Large intestine (tissue), 3 donors: ENCODE measurements around the gene GRID1. TPM values are rescaled to one million over a fixed set of nuclear protein-coding genes. Genes with fewer than 3 reads are reported as not detected.
A peak's percentile ranks its signal among the peaks of the same experiment; 100 is the strongest.

Experiments used
- DNase-seq, 2 donors: peaks; one replicate each; pipeline versions ENCODE4 v3.0.0 to v3.0.0-alpha.2; 2013
- H3K27ac ChIP-seq: one replicate; pipeline ENCODE4 v1.5.1; 2013; ENCODE audit warnings: low read length
- H3K27me3 ChIP-seq: 2 replicates; pipeline ENCODE4 v1.6.1; 2013; ENCODE audit warnings: low read length; ENCODE audit not compliant: control insufficient read depth, insufficient read depth
- H3K36me3 ChIP-seq: 2 replicates; pipeline ENCODE4 v1.6.1; 2013; ENCODE audit warnings: low read length; ENCODE audit not compliant: control insufficient read depth, insufficient read depth
- H3K4me1 ChIP-seq: one replicate; pipeline ENCODE4 v1.6.1; 2013; ENCODE audit warnings: low read length; ENCODE audit not compliant: control insufficient read depth, insufficient read depth
- H3K4me3 ChIP-seq: one replicate; pipeline ENCODE4 v1.5.1; 2013; ENCODE audit warnings: low read length
- H3K9me3 ChIP-seq: one replicate; pipeline ENCODE4 v1.6.1; 2013; ENCODE audit warnings: mild to moderate bottlenecking, low read depth, low read length, moderate library complexity; ENCODE audit not compliant: control insufficient read depth
- WGBS: methylation state at CpG from one replicate; pipeline ENCODE4 v1.1.5; 2013; ENCODE audit warnings: low lambda C conversion rate; ENCODE audit not compliant: insufficient coverage; 5-methylcytosine and 5-hydroxymethylcytosine counted together
- polyA plus RNA-seq: library from polyadenylated mRNA; unstranded; fragments of 120-200 nt; gene quantifications from one replicate; pipeline ENCODE4 v1.2.1, GENCODE V29; 2013

GRID1 gene
- polyA plus RNA-seq, 1 donor: 1.7 TPM

- WGBS: no CpG with 5 or more reads among the region's 6 CpGs
- Histone ChIP-seq H3K27ac (no peak overlapping the region), H3K27me3 (no peaks in the 10 kb centered on the region), H3K9me3 (no peaks in the 10 kb centered on the region), H3K36me3 (no peaks in the 10 kb centered on the region), H3K4me1 (no peaks in the 10 kb centered on the region), H3K4me3 (no peak overlapping the region)
- no peak for DNase-seq
Observed at GRCh38 chr10:86107131-86107530, 259.5 kb downstream of the GRID1 start.

- no peaks in the 10 kb centered on the region for H3K27me3 ChIP-seq
- no peak for DNase-seq
- no peaks in the 10 kb centered on the region for H3K4me1 ChIP-seq
- H3K9me3 ChIP-seq: no peaks in the 10 kb centered on the region
- H3K4me3 ChIP-seq: no peak overlapping the region
- WGBS: 95% methylated on average over 4 of the region's 8 CpGs
- H3K36me3 ChIP-seq: no peaks in the 10 kb centered on the region
- no peak overlapping the region for H3K27ac ChIP-seq
Observed at GRCh38 chr10:86106616-86107015, 260.0 kb downstream of the GRID1 start.

- H3K4me3 ChIP-seq: no peak overlapping the region
- WGBS: no CpG with 5 or more reads among the region's 4 CpGs
- no peaks in the 10 kb centered on the region for H3K36me3 ChIP-seq
Observed at GRCh38 chr10:86105640-86106039, 261.0 kb downstream of the GRID1 start.

GRCh38 chr10:86105181-86105580 is 261.4 kb downstream of the GRID1 start:
- H3K4me3 ChIP-seq: no peak overlapping the region
- no peak for DNase-seq
- WGBS: no CpG with 5 or more reads among the region's 4 CpGs
- no peaks in the 10 kb centered on the region for H3K4me1 ChIP-seq
- no peak overlapping the region for H3K27ac ChIP-seq
- H3K27me3 ChIP-seq: no peaks in the 10 kb centered on the region
- no peaks in the 10 kb centered on the region for H3K9me3 ChIP-seq
- H3K36me3 ChIP-seq: no peaks in the 10 kb centered on the region

More at GRCh38 chr10:86105640-86106039, 261.0 kb downstream of the GRID1 start:
- DNase-seq: no peak
- no peak overlapping the region for H3K27ac ChIP-seq
- H3K27me3 ChIP-seq: no peaks in the 10 kb centered on the region
- no peaks in the 10 kb centered on the region for H3K9me3 ChIP-seq
- no peaks in the 10 kb centered on the region for H3K4me1 ChIP-seq

GRCh38 chr10:86104611-86105145 is 261.9 kb downstream of the GRID1 start:
- Histone ChIP-seq H3K27me3 (no peaks in the 10 kb centered on the region), H3K36me3 (no peaks in the 10 kb centered on the region), H3K9me3 (no peaks in the 10 kb centered on the region), H3K4me1 (no peaks in the 10 kb centered on the region), H3K27ac (no peak overlapping the region), H3K4me3 (no peak overlapping the region)
- no peak for DNase-seq
- no CpG with 5 or more reads among the region's 7 CpGs for WGBS

- DNase-seq: no peak
- no CpG with 5 or more reads among the region's 5 CpGs for WGBS
- H3K4me1 ChIP-seq: no peaks in the 10 kb centered on the region
- H3K36me3 ChIP-seq: no peaks in the 10 kb centered on the region
- no peak overlapping the region for H3K27ac ChIP-seq
- no peaks in the 10 kb centered on the region for H3K9me3 ChIP-seq
- H3K4me3 ChIP-seq: no peak overlapping the region
- H3K27me3 ChIP-seq: no peaks in the 10 kb centered on the region
Observed at GRCh38 chr10:86104156-86104555, 262.4 kb downstream of the GRID1 start.

- Histone ChIP-seq H3K9me3 (no peaks in the 10 kb centered on the region), H3K4me1 (no peaks in the 10 kb centered on the region), H3K36me3 (no peaks in the 10 kb centered on the region), H3K4me3 (no peak overlapping the region), H3K27ac (no peak overlapping the region), H3K27me3 (no peaks in the 10 kb centered on the region)
- WGBS: no CpG with 5 or more reads among the region's 8 CpGs
- no peak for DNase-seq
Observed at GRCh38 chr10:86103391-86104101, 263.0 kb downstream of the GRID1 start.

GRCh38 chr10:86102451-86102850 is 264.1 kb downstream of the GRID1 start:
- H3K4me1 ChIP-seq: no peaks in the 10 kb centered on the region
- no peak overlapping the region for H3K27ac ChIP-seq
- H3K4me3 ChIP-seq: no peak overlapping the region
- H3K9me3 ChIP-seq: no peaks in the 10 kb centered on the region
- no peak for DNase-seq
- no peaks in the 10 kb centered on the region for H3K36me3 ChIP-seq
- H3K27me3 ChIP-seq: no peaks in the 10 kb centered on the region
- no CpG with 5 or more reads among the region's 5 CpGs for WGBS

GRCh38 chr10:86102031-86102430 is 264.6 kb downstream of the GRID1 start:
- no peak for DNase-seq
- no peaks in the 10 kb centered on the region for H3K9me3 ChIP-seq
- H3K27me3 ChIP-seq: no peaks in the 10 kb centered on the region
- H3K27ac ChIP-seq: no peak overlapping the region
- no peaks in the 10 kb centered on the region for H3K36me3 ChIP-seq
- no peak overlapping the region for H3K4me3 ChIP-seq
- no CpG with 5 or more reads among the region's 2 CpGs for WGBS
- no peaks in the 10 kb centered on the region for H3K4me1 ChIP-seq

GRCh38 chr10:86100581-86101061 is 266.0 kb downstream of the GRID1 start:
- no peak overlapping the region for H3K27ac ChIP-seq
- H3K27me3 ChIP-seq: no peaks in the 10 kb centered on the region
- no peaks in the 10 kb centered on the region for H3K36me3 ChIP-seq
- no peaks in the 10 kb centered on the region for H3K4me1 ChIP-seq
- DNase-seq: peak; percentile 10 to 16
- no CpG with 5 or more reads among the region's 5 CpGs for WGBS
- H3K4me3 ChIP-seq: no peak overlapping the region
- no peaks in the 10 kb centered on the region for H3K9me3 ChIP-seq
